Common myeloid progenitor, CD34-positive (primary cell): ENCODE data around the gene SNRPE.

Experiments
- CTCF ChIA-PET: fragments of 350-600 bp; sonication (Branson Sonifier 250); formaldehyde crosslinking; loops from one replicate; lab custom pipeline; 2021; ENCODE audit warnings: antibody characterized with exemption; lab: Charles Lee
- POLR2A ChIA-PET: fragments of 350-600 bp; sonication (Branson Sonifier 250); formaldehyde crosslinking; loops from one replicate; lab custom pipeline; 2021; ENCODE audit warnings: antibody characterized with exemption; lab: Charles Lee
- DNase-seq, 3 donors: peaks; one replicate each; pipeline versions ENCODE4 v3.0.0 to v3.0.0-alpha.2; 2013
- H3K27ac ChIP-seq, 2 experiments: 1 replicate in 1 of 2; 2 replicates in 1 of 2; pipeline ENCODE4 v1.7.0; 2013; ENCODE audit warnings: inconsistent platforms in 2 of 2, low read length in 2 of 2, mild to moderate bottlenecking in 2 of 2, low read depth in 1 of 2, moderate library complexity in 1 of 2; ENCODE audit not compliant: severe bottlenecking in 2 of 2, insufficient read depth in 1 of 2, poor library complexity in 1 of 2
- H3K27me3 ChIP-seq, 5 experiments: replicated peaks in 2 of 5; 1 replicate in 3 of 5; 2 replicates in 2 of 5; pipeline versions ENCODE4 v1.6.1 to v1.7.0; 2013; ENCODE audit warnings: low read length in 4 of 5, mild to moderate bottlenecking in 2 of 5, moderate library complexity in 2 of 5, inconsistent platforms in 1 of 5; ENCODE audit not compliant: insufficient read depth in 5 of 5, control insufficient read depth in 4 of 5
- H3K36me3 ChIP-seq, 4 experiments: 1 replicate in 2 of 4; 2 replicates in 2 of 4; pipeline versions ENCODE4 v1.6.1 to v1.7.0; 2013; ENCODE audit warnings: low read length in 3 of 4, control low read depth in 1 of 4, mild to moderate bottlenecking in 1 of 4; ENCODE audit not compliant: control insufficient read depth in 4 of 4, insufficient read depth in 4 of 4
- H3K4me1 ChIP-seq, 4 experiments: 1 replicate in 3 of 4; 2 replicates in 1 of 4; pipeline versions ENCODE4 v1.6.1 to v1.7.1; 2013; ENCODE audit warnings: low read length in 3 of 4, mild to moderate bottlenecking in 3 of 4, control low read depth in 1 of 4, inconsistent platforms in 1 of 4, moderate library complexity in 1 of 4; ENCODE audit not compliant: control insufficient read depth in 4 of 4, insufficient read depth in 4 of 4; ENCODE audit errors: control extremely low read depth in 1 of 4
- H3K4me3 ChIP-seq, 7 experiments: 1 replicate in 4 of 7; 2 replicates in 3 of 7; pipeline versions ENCODE4 v1.5.1 to v1.7.0; 2013; ENCODE audit warnings: mild to moderate bottlenecking in 7 of 7, low read length in 6 of 7, moderate library complexity in 6 of 7, inconsistent platforms in 2 of 7, low read depth in 2 of 7, control low read depth in 1 of 7; ENCODE audit not compliant: insufficient read depth in 4 of 7, control insufficient read depth in 1 of 7; ENCODE audit errors: extremely low read depth in 1 of 7
- H3K9me3 ChIP-seq, 5 experiments: 1 replicate in 4 of 5; 2 replicates in 1 of 5; pipeline versions ENCODE4 v1.6.1 to v1.7.1; 2013; ENCODE audit warnings: low read length in 4 of 5, mild to moderate bottlenecking in 2 of 5, inconsistent platforms in 1 of 5, low read depth in 1 of 5, moderate library complexity in 1 of 5; ENCODE audit not compliant: control insufficient read depth in 4 of 5, insufficient read depth in 2 of 5; ENCODE audit errors: control extremely low read depth in 1 of 5
- WGBS: methylation state at CpG from one replicate; pipeline ENCODE4 v1.1.5; 2013; ENCODE audit not compliant: insufficient coverage; 5-methylcytosine and 5-hydroxymethylcytosine counted together

The SNRPE gene

GRCh38 chr1:203898458-203899352, 37.3 kb downstream of the SNRPE start:
- CTCF ChIA-PET = no interaction called here
- H3K4me1 ChIP-seq = no peaks in the 10 kb centered on the region
- H3K9me3 ChIP-seq = peaks cover 0 to 6% (median 3%) of the 10 kb centered on the region in 5 experiments
- H3K4me3 ChIP-seq = no peak overlapping the region
- 98% methylated on average over 5 of the region's 12 CpGs for WGBS
- no peaks in the 10 kb centered on the region for H3K27me3 ChIP-seq
- no peak for DNase-seq
- no peaks in the 10 kb centered on the region for H3K36me3 ChIP-seq
- POLR2A ChIA-PET = no interaction called here
- no peak overlapping the region for H3K27ac ChIP-seq

- Histone ChIP-seq H3K27ac (no peak overlapping the region), H3K4me1 (no peaks in the 10 kb centered on the region), H3K4me3 (no peak overlapping the region), H3K27me3 (no peaks in the 10 kb centered on the region), H3K36me3 (no peaks in the 10 kb centered on the region), H3K9me3 (peaks cover 0 to 5% (median 3%) of the 10 kb centered on the region in 5 experiments)
- POLR2A ChIA-PET = no interaction called here
- CTCF ChIA-PET = no interaction called here
- WGBS = no CpG with 5 or more reads among the region's 1 CpG
- no peak for DNase-seq
Observed at GRCh38 chr1:203899353-203899716, 37.9 kb downstream of the SNRPE start.

DNA sequence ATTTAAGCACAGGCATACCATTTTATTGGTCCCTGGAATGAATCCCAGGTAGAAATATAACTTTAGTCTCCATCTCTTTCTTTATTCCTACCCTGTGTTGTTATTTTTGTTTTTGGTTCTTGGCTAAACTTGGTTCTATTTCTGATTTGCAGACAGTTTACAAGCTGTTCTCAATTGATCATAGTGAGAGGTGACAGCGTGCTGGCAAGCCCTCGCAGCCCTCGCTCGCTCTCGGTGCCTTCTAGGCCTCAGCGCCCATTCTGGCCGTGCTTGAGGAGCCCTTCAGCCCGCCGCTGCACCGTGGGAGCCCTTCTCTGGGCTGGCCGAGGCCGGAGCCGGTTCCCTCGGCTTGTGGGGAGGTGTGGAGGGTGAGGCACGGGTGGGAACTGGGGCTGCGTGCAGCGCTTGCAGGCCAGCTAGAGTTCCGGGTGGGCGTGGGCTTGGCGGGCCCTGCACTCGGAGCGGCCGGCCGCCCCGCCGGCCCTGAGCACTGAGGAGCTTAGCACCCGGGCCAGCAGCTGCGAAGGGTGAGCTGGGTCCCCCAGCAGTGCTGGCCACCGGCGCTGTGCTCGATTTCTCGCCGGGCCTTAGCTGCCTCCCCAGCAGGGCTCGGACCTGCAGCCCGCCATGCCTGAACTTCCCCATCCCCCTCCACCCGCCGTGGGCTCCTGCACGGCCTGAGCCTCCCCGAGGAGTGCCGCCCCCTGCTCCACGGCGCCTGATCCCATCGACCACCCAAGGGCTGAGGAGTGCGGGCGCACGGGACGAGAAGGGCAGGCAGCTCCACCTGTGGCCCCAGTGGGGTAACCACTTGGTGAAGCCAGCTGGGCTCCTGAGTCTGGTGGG, 38.7 kb downstream of the SNRPE start:
- H3K27ac ChIP-seq = no peak overlapping the region
- ChIA-PET POLR2A (no interaction called here), CTCF (interaction anchor here (1.5 kb wide), 1 partner anchor 29 kb away, joined by 5 read pairs; no protein-coding TSS in a partner anchor)
- no peaks in the 10 kb centered on the region for H3K4me1 ChIP-seq
- 97% methylated on average over 28 of the region's 47 CpGs for WGBS
- H3K36me3 ChIP-seq = no peaks in the 10 kb centered on the region
- no peaks in the 10 kb centered on the region for H3K27me3 ChIP-seq
- DNase-seq = no peak
- H3K4me3 ChIP-seq = no peak overlapping the region
- H3K9me3 ChIP-seq = no peaks in the 10 kb centered on the region

DNA sequence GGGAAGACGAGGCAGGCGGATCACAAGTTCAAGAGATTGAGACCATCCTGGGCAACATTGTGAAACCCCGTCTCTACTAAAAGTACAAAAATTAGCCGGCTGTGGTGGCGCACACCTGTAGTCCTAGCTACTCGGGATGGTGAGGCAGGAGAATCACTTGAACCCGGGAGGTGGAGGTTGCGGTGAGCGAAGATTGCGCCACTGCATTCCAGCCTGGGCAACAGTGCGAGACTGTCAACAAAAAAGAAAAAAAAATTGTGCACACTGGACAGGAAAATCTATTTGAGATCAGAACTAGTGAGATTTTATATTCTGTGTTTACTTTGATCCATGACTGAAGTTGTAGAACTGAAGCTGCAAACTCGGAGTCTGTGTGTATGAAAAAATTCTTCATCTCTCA, 40.2 kb downstream of the SNRPE start:
- Histone ChIP-seq H3K9me3 (no peaks in the 10 kb centered on the region), H3K4me1 (no peaks in the 10 kb centered on the region), H3K36me3 (no peaks in the 10 kb centered on the region), H3K4me3 (no peak overlapping the region), H3K27ac (no peak overlapping the region), H3K27me3 (no peaks in the 10 kb centered on the region)
- DNase-seq = no peak
- ChIA-PET POLR2A (no interaction called here), CTCF (interaction anchor here (0.7 to 1.5 kb wide), 2 partner anchors 13 to 30 kb away, joined by 3 to 5 read pairs; no protein-coding TSS in a partner anchor)
- WGBS = 97% methylated on average over 11 of the region's 12 CpGs

GRCh38 chr1:203905275-203905674, 43.9 kb downstream of the SNRPE start:
- ChIA-PET POLR2A (no interaction called here), CTCF (no interaction called here)
- H3K4me3 ChIP-seq = no peak overlapping the region
- H3K4me1 ChIP-seq = no peaks in the 10 kb centered on the region
- no peaks in the 10 kb centered on the region for H3K27me3 ChIP-seq
- H3K9me3 ChIP-seq = no peaks in the 10 kb centered on the region
- no CpG with 5 or more reads among the region's 4 CpGs for WGBS
- no peak for DNase-seq
- H3K27ac ChIP-seq = no peak overlapping the region
- H3K36me3 ChIP-seq = no peaks in the 10 kb centered on the region

DNA sequence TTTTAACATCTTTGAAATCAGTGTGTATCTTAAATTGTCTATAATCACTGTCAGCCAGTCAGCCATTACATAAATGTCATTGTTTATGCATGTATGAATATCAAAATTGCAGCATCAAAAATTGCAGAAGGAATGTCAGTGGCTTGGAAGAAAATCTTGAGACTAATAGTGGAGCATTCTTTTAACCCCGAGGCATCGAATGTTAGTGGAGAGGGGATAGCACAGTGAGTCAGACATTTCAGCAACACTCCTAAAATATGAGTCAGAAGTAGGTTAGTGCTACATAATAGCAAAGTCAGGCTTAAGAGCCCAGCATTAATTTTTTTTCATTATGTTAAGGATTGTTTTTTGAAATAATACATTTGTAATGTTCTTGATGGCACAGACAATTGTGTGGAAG, 45.5 kb downstream of the SNRPE start:
- Histone ChIP-seq H3K36me3 (no peaks in the 10 kb centered on the region), H3K27ac (no peak overlapping the region), H3K9me3 (no peaks in the 10 kb centered on the region), H3K4me1 (no peaks in the 10 kb centered on the region), H3K27me3 (no peaks in the 10 kb centered on the region), H3K4me3 (no peak overlapping the region)
- ChIA-PET CTCF (no interaction called here), POLR2A (no interaction called here)
- no CpG with 5 or more reads among the region's 2 CpGs for WGBS
- DNase-seq = no peak

GRCh38 chr1:203907901-203908300, 46.5 kb downstream of the SNRPE start:
- ChIA-PET CTCF (interaction anchor here (0.6 kb wide), 1 partner anchor 221 kb away, joined by 3 read pairs; no protein-coding TSS in a partner anchor), POLR2A (no interaction called here)
- DNase-seq = no peak
- Histone ChIP-seq H3K9me3 (no peaks in the 10 kb centered on the region), H3K4me3 (no peak overlapping the region), H3K36me3 (no peaks in the 10 kb centered on the region), H3K4me1 (no peaks in the 10 kb centered on the region), H3K27ac (no peak overlapping the region), H3K27me3 (no peaks in the 10 kb centered on the region)
- no CpG with 5 or more reads among the region's 5 CpGs for WGBS
